GM20431 (cell line): Measurements from ENCODE around the gene NANP.
"Not testable (repeated sequence)": the region's sequence is repeated elsewhere in the genome, so short reads cannot be mapped to it uniquely, and the experiment has no call there.

Source experiments
- in situ Hi-C: fragments of 300-500 bp; cut with MseI, MboI; formaldehyde crosslinking; loops from one replicate; pipeline ENCODE4 v1.15.0; 2020; ENCODE audit warnings: low sequenced_read_pairs; ENCODE audit not compliant: unreplicated experiment

The NANP gene

GRCh38 chr20:25608774-25609173 is 15.0 kb downstream of the NANP start:
- in situ Hi-C loops: loop anchor here (25.0 kb wide), 1 partner anchor 96 kb away; no protein-coding TSS in a partner anchor

GRCh38 chr20:25606094-25606695 is 17.6 kb downstream of the NANP start:
- in situ Hi-C loops: loop anchor here (25.0 kb wide), 1 partner anchor 94 kb away; no protein-coding TSS in a partner anchor

- in situ Hi-C loops: loop anchor here (25.0 kb wide), 1 partner anchor 93 kb away; no protein-coding TSS in a partner anchor
These were observed 18.7 kb downstream of the NANP start for GRCh38 chr20:25605148-25605547.

- in situ Hi-C loops: loop anchor here (25.0 kb wide), 1 partner anchor 92 kb away; no protein-coding TSS in a partner anchor
These were observed 19.2 kb downstream of the NANP start for GRCh38 chr20:25604611-25605010.

GRCh38 chr20:25602914-25603309 is 20.9 kb downstream of the NANP start:
- in situ Hi-C loops: loop anchor here (25.0 kb wide), 1 partner anchor 91 kb away; no protein-coding TSS in a partner anchor

- in situ Hi-C loops: loop anchor here (25.0 kb wide), 1 partner anchor 90 kb away; no protein-coding TSS in a partner anchor
These were observed 21.5 kb downstream of the NANP start for GRCh38 chr20:25602191-25602913.

- in situ Hi-C loops: loop anchor here (25.0 kb wide), 1 partner anchor 89 kb away; no protein-coding TSS in a partner anchor
These were observed 22.2 kb downstream of the NANP start for GRCh38 chr20:25601659-25602058.

GRCh38 chr20:25600632-25601031 is 23.2 kb downstream of the NANP start:
- in situ Hi-C loops: loop anchor here (25.0 kb wide), 1 partner anchor 88 kb away; no protein-coding TSS in a partner anchor

GRCh38 chr20:25592135-25592852 is 31.5 kb downstream of the NANP start:
- in situ Hi-C loops: no loop called here

GRCh38 chr20:25590778-25591177 is 33.0 kb downstream of the NANP start:
- in situ Hi-C loops: not testable (repeated sequence)

- in situ Hi-C loops: no loop called here
These were observed 35.3 kb downstream of the NANP start for GRCh38 chr20:25588491-25588890.

GRCh38 chr20:25587536-25587935 is 36.3 kb downstream of the NANP start:
- in situ Hi-C loops: no loop called here

GRCh38 chr20:25586877-25587276 is 36.9 kb downstream of the NANP start:
- in situ Hi-C loops: no loop called here

GRCh38 chr20:25584905-25585704 is 38.7 kb downstream of the NANP start, which contains the start of gene NINL:
Gene NINL (minus strand): TSS chr20:25585531. CDS start chr20:25526587, 58,944 bp downstream.
- in situ Hi-C loops: no loop called here

GRCh38 chr20:25583607-25584006 is 40.2 kb downstream of the NANP start:
- in situ Hi-C loops: not testable (repeated sequence)

- in situ Hi-C loops: no loop called here
These were observed 43.1 kb downstream of the NANP start for GRCh38 chr20:25580711-25581110.

GRCh38 chr20:25579081-25579770 is 44.6 kb downstream of the NANP start:
- in situ Hi-C loops: no loop called here

- in situ Hi-C loops: no loop called here
These were observed 46.9 kb downstream of the NANP start for GRCh38 chr20:25576783-25577530.
